ENCODE data around the gene MRPL14.

Gene MRPL14

GRCh38 chr6:44123544-44123943 is 3.7 kb downstream of the MRPL14 start:
- peaks cover 59% of the 10 kb centered on the region for H3K4me1 Mint-ChIP-seq
- H3K27me3 Mint-ChIP-seq (ENCODE audit: low read depth): no peaks in the 10 kb centered on the region
- H3K36me3 Mint-ChIP-seq (ENCODE audit: low read depth): peaks cover 4% of the 10 kb centered on the region
- TF ChIP-seq CTCF (IDR thresholded peaks at IDR 0.05; ENCODE audit: unreplicated experiment in 3 of 3): no peak
- H3K4me3 Mint-ChIP-seq: peak overlapping the region in 2 of 3 experiments; percentile 17 to 25
- peak overlapping the region; percentile 76 to 81 (median 81) for H3K27ac Mint-ChIP-seq
- H3K9me3 Mint-ChIP-seq: no peaks in the 10 kb centered on the region

GRCh38 chr6:44122801-44123200 is 4.5 kb downstream of the MRPL14 start:
- H3K9me3 Mint-ChIP-seq: no peaks in the 10 kb centered on the region
- no peaks in the 10 kb centered on the region for H3K27me3 Mint-ChIP-seq (ENCODE audit: low read depth)
- H3K27ac Mint-ChIP-seq: peak overlapping the region; percentile 76 to 81 (median 81)
- peaks cover 62% of the 10 kb centered on the region for H3K4me1 Mint-ChIP-seq
- TF ChIP-seq CTCF (IDR thresholded peaks at IDR 0.05; ENCODE audit: unreplicated experiment in 3 of 3): no peak
- peaks cover 4% of the 10 kb centered on the region for H3K36me3 Mint-ChIP-seq (ENCODE audit: low read depth)
- H3K4me3 Mint-ChIP-seq: peak overlapping the region; percentile 21 to 51 (median 25)

GRCh38 chr6:44120692-44121443 is 6.4 kb downstream of the MRPL14 start:
- Mint-ChIP-seq H3K36me3 (ENCODE audit: low read depth) (peaks cover 4% of the 10 kb centered on the region), H3K27ac (peak overlapping the region in 2 of 3 experiments; percentile 11 to 54), H3K27me3 (ENCODE audit: low read depth) (no peaks in the 10 kb centered on the region)

GRCh38 chr6:44119704-44120262 is 7.5 kb downstream of the MRPL14 start:
- TF ChIP-seq CTCF (IDR thresholded peaks at IDR 0.05; ENCODE audit: unreplicated experiment in 3 of 3): no peak
- H3K27ac Mint-ChIP-seq: peak overlapping the region; percentile 3 to 11 (median 10)
- H3K9me3 Mint-ChIP-seq: no peaks in the 10 kb centered on the region
- H3K4me1 Mint-ChIP-seq: peaks cover 57% of the 10 kb centered on the region
- no peak overlapping the region for H3K4me3 Mint-ChIP-seq
- H3K27me3 Mint-ChIP-seq (ENCODE audit: low read depth): no peaks in the 10 kb centered on the region
- H3K36me3 Mint-ChIP-seq (ENCODE audit: low read depth): peaks cover 10% of the 10 kb centered on the region

More at GRCh38 chr6:44120692-44121443, 6.4 kb downstream of the MRPL14 start:
- H3K4me3 Mint-ChIP-seq: no peak overlapping the region
- no peak for TF ChIP-seq CTCF (IDR thresholded peaks at IDR 0.05; ENCODE audit: unreplicated experiment in 3 of 3)
- no peaks in the 10 kb centered on the region for H3K9me3 Mint-ChIP-seq
- peaks cover 65% of the 10 kb centered on the region for H3K4me1 Mint-ChIP-seq

GRCh38 chr6:44117397-44118128 is 9.7 kb downstream of the MRPL14 start:
- no peak for TF ChIP-seq CTCF (IDR thresholded peaks at IDR 0.05; ENCODE audit: unreplicated experiment in 3 of 3)
- Mint-ChIP-seq H3K27me3 (ENCODE audit: low read depth) (no peaks in the 10 kb centered on the region), H3K36me3 (ENCODE audit: low read depth) (peaks cover 22% of the 10 kb centered on the region), H3K4me3 (no peak overlapping the region), H3K9me3 (no peaks in the 10 kb centered on the region), H3K4me1 (peaks cover 36% of the 10 kb centered on the region), H3K27ac (no peak overlapping the region)
